GM21367 (cell line): ENCODE data around the gene KRT86.

ENCODE experiments used
- ATAC-seq: cut with Tn5 transposase; IDR thresholded peaks from one replicate; pipeline ENCODE4 v1.9.1; 2021; ENCODE audit not compliant: unreplicated experiment

The KRT86 gene

GRCh38 chr12:52352951-52353350, 78.5 kb downstream of the KRT86 start:
- ATAC-seq = no peak

- no peak for ATAC-seq
These were observed 79.3 kb downstream of the KRT86 start for GRCh38 chr12:52353766-52354165.

GRCh38 chr12:52354200-52354599, 79.8 kb downstream of the KRT86 start:
- ATAC-seq = no peak

- ATAC-seq = no peak
These were observed 80.7 kb downstream of the KRT86 start for GRCh38 chr12:52355176-52355575.

GRCh38 chr12:52356031-52356761, 81.8 kb downstream of the KRT86 start:
- no peak for ATAC-seq

GRCh38 chr12:52356762-52357580, 82.5 kb downstream of the KRT86 start:
- ATAC-seq = no peak
